NCI-H82 treated with DMSO at 0.1 percent for 48 hours (cell line): ENCODE results near the gene SHD.
A peak's percentile ranks its signal among the peaks of the same experiment; 100 is the strongest.
"Not testable (repeated sequence)": the region's sequence is repeated elsewhere in the genome, so short reads cannot be mapped to it uniquely, and the experiment has no call there.

ENCODE experiments used
- DNase-seq: peaks from one replicate; lab custom pipeline; 2025; ENCODE audit not compliant: unreplicated experiment; lab: John Stamatoyannopoulos, UW

Gene SHD

DNA sequence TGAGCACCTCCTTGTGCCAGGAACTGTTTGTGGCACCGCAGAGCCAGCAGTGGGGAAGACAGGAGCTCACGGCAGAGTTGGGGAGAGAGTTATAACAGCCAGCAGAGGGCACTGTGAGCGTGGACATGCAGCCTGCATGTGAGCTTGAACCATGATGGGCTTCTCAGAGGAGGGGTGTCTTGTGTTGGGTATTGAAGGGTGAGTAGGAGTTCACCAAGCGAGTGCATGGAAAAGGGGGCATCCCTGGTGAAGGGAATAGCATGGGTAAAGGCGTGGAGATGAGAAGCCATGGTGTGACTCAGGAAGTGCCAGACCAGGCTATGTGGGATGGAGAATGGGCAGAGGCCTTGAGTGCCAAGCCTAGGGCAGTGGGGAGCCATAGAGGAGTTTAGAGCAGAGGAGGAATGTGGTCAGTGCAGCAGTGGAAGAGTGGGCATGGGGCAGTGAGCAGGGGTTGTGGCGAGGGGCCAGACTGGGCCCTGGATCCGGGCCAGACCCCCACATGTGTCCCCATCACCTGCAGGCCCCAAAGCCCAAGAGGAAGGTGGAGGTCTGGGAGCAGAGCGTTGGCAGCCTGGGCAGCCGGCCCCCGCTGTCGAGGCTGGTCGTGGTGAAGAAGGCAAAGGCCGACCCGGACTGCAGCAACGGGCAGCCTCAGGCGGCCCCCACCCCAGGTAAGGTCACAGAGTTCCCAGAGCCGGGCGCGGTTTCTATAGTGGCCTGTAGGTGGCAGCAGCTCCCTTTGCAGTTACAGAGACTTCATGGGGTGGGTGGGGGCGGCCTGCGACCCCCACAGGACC lies 11.8 kb upstream of the SHD start:
- DNase-seq, result peak; percentile 5

DNA sequence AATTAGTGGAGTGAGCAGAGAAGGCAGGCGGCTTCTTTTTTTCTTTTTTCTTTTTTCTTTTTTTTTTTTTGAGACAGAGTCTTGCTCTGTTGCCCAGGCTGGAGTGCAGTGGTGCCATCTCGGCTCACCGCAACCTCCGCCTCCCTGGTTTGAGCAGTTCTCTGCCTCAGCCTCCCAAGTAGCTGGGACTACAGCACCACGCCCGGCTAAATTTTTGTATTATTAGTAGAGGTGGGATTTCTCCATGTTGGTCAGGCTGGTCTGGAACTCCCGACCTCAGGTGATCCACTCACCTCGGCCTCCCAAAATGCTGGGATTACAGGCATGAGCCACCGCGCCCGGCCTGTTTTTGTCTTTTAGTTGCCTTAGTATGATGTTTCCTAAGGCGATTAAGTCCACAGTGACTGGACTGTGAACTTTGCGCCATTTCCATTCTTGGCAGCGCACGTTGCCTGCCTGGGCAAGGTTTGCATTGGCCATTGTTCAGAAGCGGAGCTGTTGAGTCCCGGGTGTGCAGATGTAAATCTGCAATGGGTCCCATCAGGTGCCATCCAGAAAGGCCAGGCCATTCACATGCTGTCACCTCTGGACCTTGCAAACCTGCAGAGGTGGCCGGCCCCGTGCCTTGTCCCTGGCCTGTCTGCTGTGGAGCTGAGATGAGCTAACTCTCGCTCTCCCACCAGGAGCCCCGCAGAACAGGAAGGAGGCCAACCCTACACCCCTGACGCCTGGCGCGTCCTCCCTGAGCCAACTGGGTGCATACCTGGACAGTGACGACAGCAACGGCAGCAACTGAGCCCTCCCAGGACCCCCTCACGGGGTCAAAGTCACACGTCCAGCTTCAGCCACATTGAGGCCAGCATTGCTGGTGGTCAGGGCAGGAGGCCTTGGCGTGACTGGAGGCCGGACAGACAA lies 10.9 kb upstream of the SHD start:
- no peak for DNase-seq

DNA sequence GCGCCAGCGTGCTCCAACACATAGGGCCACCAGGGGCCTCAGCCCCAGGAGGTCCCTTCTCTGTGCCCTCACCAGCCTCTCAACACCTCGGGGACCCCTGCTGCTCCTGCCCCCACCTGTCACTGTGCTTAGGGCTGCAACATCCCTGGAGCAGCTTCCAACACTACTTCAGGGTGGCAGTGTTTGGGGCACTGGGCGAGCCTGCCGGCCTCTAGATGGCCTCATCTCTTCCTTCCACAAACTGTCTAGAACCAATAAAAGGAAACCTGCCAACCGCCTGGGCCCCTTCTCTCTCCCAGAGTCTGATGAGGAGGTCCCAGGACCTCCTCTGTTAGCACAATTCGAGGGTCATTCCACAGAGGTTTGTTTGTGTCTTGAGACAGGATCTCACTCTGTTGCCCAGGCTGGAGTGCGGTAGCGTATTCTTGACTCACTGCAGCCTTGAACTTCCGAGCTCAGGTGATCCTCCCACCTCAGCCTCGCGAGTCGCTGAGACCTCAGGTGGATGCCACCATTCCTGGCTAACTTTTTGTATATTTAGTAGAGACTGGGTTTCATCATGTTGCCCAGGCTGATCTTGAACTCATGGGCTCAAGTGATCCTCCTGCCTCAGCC lies 10.1 kb upstream of the SHD start:
- DNase-seq, result no peak

DNA sequence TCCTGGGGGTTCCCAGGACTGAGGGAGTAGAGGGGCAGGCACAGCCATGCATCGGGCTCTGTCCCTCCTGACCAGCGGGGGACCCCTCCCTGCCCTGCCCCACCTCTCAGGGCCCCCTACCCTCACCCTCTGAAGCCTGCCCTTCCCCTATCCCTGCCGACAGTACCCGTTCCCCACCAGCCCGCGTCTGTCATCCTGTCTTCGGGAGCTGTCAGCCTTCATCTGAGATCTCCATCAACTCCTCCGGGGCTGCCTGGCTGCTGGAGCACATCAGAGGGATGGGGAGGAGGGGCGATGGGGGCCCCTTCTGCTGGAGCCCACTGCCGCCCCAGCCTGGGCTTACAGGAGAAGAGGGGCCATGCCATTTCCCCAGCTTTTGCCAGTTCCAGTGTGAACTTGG lies 6.2 kb upstream of the SHD start:
- DNase-seq, result no peak

DNA sequence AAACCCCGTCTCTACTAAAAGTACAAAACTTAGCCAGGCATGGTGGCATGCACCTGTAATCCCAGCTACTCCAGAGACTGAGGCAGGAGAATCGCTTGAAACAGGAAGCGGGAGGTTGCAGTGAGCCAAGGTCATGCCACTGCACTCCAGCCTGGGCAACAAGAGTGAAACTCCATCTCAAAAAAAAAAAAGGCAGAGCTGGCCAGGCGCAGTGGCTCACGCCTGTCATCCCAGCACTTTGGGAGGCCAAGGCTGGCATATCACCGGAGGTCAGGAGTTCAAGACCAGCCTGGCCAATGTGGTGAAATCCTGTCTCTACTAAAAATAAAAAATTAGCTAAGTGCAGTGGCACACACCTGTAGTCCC lies 4.8 kb upstream of the SHD start:
- DNase-seq, result not testable (repeated sequence)

DNA sequence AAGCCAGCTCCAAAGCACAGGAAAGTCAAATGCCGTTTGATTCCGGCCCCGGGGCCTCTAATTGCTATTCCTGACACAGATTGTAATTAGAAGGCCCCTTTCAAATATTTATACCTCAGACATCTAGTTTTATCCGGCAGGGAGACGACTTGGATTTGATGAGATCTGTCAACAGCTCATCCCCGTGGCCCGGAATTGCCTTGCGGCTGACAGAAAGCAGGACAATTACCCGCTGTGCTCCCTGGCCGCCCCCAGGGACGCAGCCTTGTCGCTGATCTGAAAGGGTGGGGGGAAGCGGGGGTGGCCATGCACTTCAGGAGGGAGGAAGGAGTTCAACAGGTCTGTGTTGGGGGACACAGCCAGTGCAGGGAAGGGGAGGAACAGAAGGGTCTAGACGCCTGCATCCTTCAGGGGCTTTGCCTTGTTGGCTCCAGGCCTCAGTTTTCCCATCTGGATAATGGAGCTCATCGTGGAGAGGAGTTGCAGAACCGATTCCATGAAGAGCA lies 1.8 kb upstream of the SHD start:
- DNase-seq, result no peak

DNA sequence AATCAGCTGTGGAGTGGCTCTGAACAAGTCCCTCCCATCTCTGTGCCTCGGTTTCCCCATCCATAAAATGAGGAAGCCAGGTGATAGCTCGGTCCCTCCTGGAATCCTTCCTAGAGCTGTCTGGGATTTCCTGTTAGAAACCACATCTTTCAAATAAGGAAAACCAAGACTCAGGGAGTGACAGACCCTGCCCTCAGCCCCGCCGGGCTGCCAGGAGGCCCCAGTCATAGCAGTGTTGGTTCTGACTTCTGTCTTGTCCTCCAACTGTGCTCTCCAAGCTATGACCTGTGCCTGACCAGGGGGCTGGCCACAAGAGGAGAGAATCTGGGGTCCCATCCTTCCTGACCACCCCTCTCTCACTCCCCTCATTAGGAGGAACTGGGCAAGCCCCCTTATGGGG lies 1.1 kb upstream of the SHD start:
- DNase-seq, result no peak

DNA sequence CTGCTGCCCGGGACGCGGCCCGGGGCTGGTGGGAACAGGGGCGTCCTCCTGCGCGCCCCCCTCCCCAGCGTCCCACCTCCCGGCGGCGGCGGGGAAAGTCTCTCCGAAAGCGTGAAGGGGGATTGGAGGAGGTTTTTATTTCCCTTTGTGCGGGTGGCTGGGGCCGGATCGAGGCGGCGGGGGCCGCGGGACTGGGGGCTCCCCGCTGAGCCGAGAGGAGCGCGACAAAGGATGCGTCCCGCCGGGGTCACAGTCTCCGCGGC lies 132 bp downstream of the SHD start:
- no peak for DNase-seq

DNA sequence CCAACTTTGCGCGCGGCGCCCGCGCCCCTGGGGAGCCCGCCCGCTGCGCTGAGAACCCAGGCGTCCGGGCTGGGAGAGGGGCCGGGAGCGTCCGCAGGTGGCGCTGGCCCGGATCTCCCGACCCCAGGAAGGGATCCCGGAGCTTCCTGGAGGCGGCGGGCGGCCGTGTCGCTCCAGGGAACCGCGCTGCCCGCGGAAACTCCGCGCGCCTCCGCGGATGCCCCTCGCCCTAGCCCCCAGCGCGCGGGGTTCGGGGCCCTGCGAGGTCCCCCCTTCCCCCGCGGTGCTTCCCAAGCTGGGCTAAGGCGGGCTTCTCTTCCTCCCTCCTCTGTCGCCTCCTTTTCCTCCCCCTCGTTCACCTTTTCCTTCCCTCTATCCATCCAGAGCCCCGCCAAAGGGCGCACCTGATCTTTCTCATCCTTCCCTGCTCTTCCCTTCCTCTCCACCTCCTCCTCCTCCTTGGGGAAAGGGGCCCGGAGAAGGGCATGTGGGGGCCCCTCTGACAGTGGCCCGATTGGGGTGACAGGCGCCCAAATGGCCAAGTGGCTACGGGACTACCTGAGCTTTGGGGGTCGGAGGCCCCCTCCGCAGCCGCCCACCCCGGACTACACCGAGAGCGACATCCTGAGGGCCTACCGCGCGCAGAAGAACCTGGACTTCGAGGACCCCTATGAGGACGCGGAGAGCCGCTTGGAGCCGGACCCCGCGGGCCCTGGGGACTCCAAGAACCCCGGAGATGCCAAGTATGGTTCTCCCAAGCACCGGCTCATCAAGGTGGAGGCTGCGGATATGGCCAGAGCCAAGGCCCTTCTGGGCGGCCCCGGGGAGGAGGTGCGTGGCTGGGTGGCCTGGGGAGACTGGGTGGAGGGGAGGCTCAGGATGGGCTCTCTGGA lies 710 bp downstream of the SHD start:
- DNase-seq, result no peak

DNA sequence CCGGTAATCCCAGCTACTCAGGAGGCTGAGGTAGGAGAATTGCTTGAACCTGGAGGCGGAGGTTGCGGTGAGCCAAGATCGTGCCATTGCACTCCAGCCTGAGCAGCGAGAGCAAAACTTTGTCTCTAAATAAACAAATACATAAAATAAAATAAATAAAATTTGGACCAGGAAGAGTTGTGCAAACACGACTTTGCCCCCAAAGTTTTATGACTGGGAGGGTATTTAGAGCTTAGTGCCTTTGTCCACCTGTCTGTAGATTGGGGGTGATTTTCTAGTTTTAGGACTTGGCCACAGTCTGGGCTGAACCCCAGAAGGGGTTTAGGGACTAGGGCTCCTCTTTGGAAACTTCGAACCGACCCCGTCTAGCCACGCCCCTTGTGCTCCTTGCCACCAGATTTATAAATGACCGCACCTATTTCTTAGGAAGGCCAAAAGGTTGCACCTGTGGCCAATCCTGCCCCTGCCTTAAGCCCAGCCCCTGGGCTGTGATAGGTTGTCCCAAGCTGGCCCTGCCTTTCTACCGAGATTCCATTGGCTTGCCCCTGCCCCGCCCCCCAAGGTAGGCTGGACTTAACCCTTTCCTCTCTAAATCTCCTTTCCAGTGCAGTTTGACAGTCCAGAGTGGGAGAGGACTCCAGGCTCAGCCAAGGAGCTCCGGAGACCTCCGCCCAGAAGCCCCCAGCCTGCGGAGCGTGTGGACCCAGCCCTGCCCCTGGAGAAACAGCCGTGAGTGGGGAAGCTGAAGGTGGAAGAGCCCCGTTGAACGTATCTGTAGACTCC lies 5.3 kb downstream of the SHD start:
- peak; percentile 54 for DNase-seq

DNA sequence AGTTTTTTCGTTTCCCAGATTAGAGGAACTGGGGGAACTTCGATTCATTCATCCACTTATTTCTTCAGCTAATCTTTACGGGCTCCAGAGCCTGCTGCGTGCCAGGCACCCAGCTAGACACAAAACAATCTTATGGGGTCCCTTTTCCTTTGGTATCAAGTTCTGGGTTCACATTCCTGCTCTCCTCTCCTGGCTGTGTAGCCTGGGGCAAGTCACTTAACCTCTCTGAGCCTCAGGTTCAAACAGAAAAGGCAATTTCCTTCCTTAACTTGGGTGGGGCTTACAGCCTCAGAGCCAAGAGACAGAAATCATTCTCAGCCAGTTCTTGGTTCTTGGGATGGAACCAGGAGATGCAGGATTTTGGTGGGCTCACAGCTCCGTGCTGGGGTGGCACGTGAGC lies 5.9 kb downstream of the SHD start:
- DNase-seq, result no peak

DNA sequence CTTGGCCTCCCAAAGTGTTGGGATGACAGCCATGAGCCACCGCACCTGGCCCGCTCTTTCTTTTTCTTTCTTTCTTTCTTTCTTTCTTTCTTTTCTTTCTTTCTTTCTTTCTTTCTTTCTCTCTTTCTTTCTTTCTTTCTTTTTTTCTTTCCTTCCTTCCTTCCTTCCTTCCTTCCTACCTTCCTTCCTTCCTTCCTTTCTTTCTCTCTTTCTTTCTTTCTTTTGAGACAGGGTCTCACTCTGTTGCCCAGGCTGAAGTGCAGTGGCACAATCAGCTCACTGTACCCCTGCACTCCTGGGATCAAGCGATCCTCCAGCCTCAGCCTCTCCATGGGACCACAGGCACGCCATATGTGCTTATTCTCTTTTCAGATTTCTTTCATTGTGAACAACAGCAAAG lies 7.1 kb downstream of the SHD start:
- not testable (repeated sequence) for DNase-seq

DNA sequence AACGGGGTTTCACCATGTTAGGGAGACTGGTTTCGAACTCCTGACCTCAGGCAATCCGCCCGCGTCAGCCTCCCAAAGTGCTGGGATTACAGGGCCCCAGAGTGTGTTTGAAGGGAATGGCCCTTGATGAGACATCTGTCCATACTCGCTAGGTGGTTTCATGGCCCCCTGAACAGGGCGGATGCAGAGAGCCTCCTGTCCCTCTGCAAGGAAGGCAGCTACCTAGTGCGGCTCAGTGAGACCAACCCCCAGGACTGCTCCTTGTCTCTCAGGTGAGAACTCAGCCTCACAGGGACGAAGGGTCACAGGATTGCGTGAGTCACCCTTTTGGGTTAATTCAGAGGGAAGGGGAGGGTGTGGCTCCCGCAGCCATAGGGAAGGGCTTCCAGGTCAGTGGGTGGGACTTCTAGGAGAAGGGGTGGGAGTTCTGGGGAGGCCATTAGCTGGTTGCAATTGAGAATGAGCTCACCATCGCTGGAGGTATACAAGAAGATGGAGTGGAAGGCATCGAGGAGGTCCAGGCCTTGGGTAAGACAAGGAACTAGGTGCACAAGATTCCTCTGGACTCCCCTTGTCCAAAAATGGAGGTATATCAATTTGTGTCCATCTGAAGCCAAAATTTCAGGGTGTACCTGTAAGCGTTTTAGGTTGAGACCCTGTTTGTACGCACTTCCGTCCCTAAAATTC lies 9.2 kb downstream of the SHD start:
- no peak for DNase-seq

DNA sequence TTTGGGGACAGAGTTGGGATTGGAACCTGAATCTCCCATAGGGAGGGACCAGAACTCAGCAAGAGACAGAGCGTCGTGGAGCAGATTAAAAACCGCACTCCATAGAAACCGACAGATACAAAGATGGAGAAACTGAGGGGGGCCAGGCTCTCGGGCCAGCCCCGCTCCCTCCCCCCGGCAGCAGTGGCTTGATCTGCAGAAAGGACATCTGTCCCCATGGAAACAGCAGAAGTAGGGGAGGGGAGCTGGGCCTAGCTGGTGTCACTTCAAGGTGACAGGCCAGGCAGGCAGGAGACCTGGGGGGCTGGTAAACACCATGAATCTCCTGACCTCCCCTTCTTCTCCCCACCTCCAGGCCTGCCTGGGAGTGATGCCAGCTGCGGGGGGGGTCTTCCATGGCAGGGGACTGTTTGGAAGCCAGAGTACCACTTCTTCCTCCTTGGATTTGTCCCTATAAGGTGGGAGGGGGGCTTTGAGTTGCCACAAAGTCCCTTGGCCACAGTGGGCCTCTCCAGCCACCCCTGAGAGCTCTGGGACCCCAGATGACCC lies 12.2 kb downstream of the SHD start:
- DNase-seq, result no peak

DNA sequence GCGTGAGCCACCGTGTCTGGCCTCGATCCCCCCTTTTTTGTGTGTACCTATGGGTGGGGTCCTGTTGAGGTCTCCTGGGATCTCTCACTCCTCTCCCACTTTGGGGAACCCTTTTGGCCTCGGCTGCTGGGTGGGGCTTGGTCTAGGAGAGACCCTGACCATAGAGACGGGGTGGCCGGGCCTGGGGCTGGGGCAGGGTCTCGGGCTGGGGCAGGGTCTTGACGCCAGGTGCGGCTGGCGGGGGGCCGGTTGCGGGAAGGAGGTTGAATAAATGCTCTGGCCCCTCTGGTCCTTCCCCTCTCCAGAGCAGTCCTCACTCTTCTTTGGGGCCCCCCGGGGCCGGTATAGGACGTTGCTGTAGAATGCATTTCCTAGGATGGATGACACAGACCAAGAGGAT lies 13.4 kb downstream of the SHD start:
- no peak for DNase-seq

DNA sequence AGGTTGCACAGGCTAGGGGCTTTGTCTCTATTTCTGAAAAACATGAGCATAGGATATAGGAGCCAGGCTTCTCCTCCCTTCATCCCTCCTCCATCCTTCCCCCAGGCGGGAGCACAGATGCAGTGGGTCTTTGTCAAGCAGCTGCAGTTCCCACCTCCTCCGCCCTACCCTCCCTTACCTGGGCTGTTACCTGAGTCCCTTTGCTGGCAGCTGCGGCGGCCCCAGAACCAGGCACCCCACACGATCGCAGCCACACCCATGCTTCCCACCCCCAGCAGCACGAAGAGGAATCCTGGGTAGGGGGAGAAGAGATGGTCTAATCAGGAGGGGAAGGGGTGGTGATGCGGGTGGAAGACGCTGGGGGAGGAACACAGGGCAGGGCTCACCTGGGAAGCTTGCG lies 15.3 kb downstream of the SHD start:
- DNase-seq, result no peak

DNA sequence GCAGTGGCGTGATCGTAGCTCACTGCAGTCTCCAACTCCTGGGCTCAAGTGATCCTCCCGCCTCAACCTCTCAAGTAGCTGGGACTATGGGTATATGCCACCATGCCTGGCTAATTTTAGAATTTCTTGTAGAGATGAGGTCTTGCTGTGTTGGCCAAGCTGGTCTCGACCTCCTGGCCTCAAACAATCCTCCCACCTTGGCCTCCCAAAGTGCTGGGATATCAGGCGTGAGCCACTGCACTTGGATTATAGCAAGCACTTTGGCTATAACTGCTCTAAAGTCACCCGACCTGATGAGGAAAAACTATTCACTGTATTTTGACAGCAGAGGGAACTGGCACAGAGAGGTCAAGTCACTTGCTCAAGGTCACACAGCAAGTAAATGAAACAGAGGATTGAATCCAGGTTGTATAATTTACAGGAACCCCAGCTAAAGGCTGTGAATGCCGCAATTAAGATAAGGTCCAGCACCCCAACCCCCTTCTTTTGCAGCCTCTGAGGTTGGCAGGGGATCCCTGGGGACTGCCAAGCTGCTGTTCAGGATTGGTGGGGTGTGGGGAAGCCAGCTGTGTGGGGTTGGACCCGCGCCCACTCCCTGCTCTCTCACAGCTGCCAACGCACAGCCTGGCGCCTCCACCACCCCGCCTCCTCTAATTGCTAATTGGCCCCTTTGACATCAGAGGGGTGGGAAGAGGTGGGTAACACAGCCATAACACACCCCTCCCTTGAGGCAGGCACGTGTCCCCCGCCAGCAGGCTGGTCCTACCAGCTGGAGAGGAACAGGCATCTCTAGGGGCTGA lies 17.1 kb downstream of the SHD start:
- DNase-seq, result peak; percentile 51
